Fibroblast of skin of left quadriceps (primary cell): ENCODE data around the gene C6.
"Not testable (repeated sequence)": the region's sequence is repeated elsewhere in the genome, so short reads cannot be mapped to it uniquely, and the experiment has no call there.

Source experiments
- DNase-seq, 2 experiments: peaks; one replicate each; pipeline ENCODE4 v3.0.0-alpha.2; 2013; ENCODE audit warnings: low read depth in 2 of 2

C6 gene

GRCh38 chr5:41213340-41213739 is at the start of gene C6:
Gene C6 (minus strand): TSS chr5:41213532. CDS start chr5:41203230, 10,302 bp downstream.
- no peak for DNase-seq

DNA sequence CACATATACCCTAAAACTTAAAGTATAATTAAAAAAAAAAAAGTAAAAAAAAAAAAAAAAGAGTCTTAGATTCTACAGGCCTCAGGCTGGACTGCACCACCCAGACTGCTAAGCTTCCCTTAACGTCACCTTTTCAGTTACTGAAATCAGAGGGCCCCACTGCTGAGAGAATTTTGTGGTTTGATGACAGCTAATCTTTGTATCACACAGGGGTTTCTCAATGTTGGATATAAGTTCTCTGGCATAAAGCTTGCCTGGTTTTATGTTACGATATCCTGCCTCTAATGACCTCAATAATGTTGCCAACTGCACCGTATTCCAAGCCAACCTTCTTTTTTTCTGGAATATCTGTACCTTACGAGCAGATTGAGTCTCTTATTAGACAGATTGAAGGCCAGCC is 43.1 kb upstream of the C6 start:
- no peak for DNase-seq

DNA sequence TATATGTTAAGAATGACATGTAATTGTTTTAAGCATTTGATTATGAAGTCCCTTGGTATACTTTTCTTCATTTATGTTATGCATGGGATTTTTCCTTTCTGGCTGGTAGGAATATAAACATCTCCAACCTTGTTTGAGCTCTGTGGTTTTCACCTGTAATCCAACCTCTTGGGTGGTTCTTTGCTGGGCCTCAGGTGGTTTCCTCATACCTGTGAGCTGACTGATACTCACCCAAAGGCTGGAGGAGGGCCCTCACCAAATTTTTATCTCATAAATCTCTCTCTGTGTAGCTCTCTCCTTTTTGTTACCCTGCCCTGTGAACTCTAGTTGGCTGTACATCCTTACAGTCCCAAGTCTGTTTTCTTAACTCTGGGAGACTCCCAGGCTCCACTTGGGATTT is 39.8 kb upstream of the C6 start:
- no peak for DNase-seq

DNA sequence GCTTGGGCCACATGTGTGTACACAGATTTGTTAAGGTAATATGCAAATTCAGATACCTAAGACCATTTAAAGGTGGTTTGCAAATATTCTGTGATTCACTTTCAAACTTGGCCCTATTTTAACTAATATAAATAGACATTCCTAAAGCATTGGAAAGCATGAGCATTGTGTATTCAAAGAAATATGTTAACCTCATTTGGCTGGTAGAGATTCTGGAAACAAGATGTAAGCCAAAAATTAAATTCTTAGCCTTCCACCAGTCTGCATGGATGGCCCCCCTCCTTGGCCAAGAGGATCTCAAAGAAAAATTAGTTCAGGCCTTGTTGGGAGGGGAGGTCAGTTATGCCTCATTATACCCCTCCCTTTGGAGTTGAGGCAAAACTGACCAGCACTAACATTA is 38.7 kb upstream of the C6 start:
- no peak for DNase-seq

DNA sequence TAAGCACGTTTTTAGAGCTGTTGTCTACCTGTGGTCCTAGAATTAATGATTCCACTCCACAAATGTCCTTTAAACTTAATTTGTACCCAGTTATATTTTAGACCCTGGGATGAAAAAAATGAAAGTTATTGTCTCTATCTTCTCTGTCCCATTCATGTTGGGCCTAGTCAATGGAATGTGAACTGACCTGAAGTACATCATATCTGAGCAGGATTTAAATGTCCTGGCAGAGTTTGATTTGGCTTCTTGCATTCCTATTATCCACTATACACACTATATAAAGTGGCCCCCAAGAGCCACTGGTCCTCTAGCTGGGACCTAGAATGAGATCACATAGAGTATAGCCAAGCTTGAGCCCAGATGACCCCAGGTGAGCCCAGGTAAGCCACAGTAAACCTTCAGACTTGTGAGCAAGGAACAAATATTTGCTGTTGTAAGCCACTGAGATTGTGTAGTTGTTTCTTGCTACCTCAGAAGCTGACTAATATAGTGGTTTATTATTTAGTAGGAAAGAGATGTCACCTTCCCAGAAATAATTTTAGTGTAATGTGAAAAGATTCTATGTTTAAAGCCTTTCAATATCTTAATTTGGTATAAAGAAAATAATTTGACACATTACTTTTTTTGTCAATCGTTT is 37.1 kb upstream of the C6 start:
- DNase-seq: no peak

DNA sequence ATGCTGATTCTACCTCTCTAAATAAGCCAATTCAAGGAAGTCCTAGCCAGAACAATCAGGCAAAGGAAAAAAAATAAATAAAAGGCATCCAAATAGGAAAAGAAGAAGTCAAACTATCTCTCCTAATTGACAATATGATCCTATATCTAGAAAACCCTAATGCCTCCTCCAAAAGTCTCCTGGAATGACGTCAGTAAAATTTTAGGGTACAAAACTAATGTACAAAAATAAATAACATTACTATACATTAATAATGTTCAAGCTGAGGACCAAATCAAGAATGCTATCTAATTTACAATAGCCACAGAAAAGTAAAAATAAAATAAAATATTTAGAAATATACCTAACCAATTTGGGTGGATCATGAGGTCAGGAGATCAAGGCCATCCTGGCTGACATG is 33.8 kb upstream of the C6 start:
- no peak for DNase-seq

GRCh38 chr5:41246376-41246775 is 33.0 kb upstream of the C6 start:
- DNase-seq: no peak

DNA sequence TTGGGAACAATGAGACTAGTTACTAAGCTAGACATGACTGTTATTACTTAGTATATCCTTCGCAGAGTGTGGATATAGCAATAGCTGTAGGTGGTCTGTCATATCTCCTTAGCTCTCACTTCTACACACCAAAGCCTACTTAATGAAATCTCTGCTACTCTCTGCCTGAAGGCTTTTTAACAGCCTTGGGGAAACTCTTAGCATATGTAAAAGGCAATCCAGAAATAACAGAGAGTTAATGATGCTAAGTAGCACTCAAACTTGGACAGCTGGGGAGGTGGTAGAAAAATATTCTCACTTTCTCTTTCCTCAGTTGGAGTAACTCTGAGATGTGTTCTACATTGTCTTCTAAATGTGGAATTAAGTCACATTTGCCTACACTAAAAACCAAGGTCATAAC is 30.2 kb upstream of the C6 start:
- DNase-seq: no peak

GRCh38 chr5:41240985-41241384 is 27.7 kb upstream of the C6 start:
- DNase-seq: no peak

DNA sequence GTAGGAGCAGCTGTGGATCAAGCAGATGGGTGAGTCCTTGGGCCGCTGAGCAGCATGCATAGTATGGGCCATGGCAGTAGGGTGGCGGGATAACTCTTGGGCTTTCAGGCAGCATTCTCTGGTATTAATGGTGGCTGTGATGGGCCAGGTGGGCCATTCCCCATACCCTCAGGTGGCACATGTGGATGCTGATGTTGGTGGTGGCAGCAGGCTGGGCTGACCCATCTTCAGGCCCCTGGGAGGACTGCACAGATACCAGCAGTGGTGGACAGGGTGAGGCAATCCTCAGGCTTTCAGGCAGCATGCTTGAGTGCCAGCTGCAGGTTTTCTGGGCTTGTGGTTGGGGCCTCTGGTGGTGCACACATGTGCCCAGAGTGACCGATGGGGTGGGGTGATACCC is 27.1 kb upstream of the C6 start:
- DNase-seq: no peak

DNA sequence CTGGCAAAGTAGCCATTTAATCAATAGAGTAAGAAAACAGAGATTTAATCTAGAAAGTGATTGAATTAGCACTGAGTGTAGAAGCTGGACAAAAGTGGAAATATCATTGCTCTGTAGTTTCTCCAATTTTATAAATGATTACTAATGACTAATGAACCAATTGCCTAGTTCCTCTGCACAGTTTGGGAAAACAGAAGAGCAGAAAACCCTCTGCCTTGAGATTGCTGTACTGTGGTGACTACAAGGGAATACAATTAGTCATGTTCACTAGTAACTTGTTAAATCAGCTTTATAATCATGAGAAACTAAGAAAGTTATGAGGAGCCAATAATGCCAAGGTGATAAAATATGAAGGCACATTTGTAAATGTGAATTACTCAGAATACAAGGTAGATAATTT is 21.1 kb upstream of the C6 start:
- DNase-seq: no peak

DNA sequence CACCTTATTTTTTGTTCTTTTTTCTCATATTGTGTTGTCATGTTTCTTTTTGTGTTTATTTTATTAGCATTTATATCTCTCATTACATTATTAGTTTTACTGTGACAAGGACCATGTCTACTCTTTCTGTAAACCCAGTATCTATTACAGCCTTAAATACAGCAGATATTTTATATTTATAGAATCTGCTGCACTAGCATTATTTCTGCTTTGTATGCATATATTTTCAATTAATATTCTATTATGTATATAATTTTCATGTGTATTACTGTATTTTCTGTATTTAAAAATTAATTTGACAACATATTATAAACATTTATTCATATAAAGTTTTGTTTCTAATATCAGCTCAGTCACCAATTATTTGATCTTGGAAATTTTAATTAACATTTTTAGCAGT is 19.5 kb upstream of the C6 start:
- no peak for DNase-seq

- not testable (repeated sequence) for DNase-seq
These were observed 16.9 kb upstream of the C6 start for GRCh38 chr5:41230276-41230675.

DNA sequence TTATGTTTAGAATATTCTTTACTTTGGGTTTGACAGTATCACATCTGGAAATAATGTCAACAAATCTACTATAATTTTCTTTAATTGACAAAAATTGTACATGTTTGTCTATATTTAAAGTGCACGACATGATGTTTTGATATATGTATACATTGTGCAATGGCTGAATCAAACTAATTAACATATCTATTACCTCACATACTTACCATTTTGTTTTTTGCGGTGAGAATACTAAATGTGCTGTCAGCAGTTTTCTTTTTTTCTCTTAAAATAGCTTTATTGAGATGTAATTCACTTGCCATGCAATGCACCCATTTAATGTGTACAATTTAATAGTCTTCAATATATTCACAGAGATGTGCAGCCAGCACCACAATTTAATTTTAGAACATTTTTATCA is 10.6 kb upstream of the C6 start:
- DNase-seq: no peak

DNA sequence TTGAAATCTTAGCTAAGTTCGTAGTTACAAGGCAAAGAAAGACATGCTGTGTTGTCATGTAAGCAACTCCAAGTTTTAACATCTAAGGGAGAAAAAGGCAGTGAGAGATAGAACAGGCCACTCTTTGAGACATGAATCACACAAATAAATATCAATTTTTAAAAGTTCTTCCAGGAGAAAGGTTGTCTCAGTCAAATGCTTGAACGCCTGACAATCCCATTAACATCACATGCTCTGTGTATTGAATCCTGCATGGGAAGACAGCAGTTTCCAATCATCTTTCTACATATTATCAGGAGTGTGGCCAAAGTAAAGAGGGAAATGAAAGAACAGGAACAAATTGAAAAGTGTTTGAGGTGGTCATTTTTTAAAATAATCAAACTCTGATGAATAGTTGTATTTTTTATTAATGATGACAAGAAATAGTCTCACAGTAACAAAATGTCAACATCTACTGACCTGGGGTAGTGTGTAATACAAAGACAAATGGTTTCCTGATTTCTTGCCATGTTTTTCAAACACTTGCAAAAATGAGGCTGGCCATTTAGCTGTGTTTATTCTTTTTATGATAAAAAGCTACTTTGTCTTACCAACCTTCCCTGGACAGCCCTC is 6.4 kb upstream of the C6 start:
- no peak for DNase-seq

- DNase-seq: no peak
These were observed 5.8 kb upstream of the C6 start for GRCh38 chr5:41218929-41219657.

DNA sequence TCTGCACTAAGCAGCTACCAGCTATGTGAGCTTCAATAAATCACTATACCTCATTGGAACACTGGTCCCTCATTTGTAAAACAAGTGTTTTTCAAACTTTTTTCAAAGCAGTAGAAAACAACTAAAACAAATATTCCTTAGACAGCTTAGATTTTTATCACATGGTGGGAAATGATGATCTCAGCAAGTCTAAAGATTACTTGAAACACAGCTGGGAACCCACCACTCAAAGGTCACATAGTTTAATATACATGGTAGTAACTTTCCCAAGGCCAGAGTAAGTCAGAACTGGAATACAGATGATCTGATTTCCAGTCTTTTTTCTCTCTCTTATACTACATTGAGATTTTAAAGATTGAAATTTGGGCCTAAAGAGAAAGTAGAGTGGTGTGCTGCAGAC is 850 bp upstream of the C6 start:
- no peak for DNase-seq

- no peak for DNase-seq
These were observed 397 bp downstream of the C6 start for GRCh38 chr5:41212935-41213334.

GRCh38 chr5:41211417-41211816 is 1.9 kb downstream of the C6 start:
- DNase-seq: no peak

GRCh38 chr5:41205475-41205874 is 7.9 kb downstream of the C6 start:
- not testable (repeated sequence) for DNase-seq

- no peak for DNase-seq
These were observed 10.3 kb downstream of the C6 start for GRCh38 chr5:41203033-41203432.

GRCh38 chr5:41201082-41201772 is 12.1 kb downstream of the C6 start:
- DNase-seq: no peak

DNA sequence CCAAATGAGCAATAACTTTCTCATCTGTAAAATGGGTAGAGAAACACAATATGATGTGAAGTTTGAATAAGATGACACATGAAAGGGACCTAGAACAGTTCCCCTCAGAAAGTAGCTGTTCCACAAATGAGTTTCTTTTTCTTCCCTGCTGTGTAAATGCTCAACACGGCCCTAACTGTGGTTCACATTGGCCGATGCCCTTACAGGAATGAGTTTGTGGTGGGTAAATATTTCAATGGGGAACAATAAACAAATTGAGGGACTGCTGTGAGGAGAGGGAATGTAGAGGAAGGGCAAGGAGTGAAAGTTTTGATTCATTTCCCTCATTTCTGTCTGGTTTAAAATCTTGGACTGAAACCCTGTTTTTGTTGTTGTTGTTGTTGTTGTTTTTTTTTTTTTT is 12.8 kb downstream of the C6 start:
- no peak for DNase-seq
